SK-N-MC (cell line): ENCODE data around the gene MYB.
"Not testable (repeated sequence)": the region's sequence is repeated elsewhere in the genome, so short reads cannot be mapped to it uniquely, and the experiment has no call there.

ENCODE experiments used
- DNase-seq: peaks from one replicate; pipeline ENCODE4 v3.0.0-alpha.2; 2011; ENCODE audit warnings: low read depth, low spot score
- H3K27ac ChIP-seq: fragments of 200-600 bp; sonication (generic); 2 replicates; pipeline ENCODE4 v1.5.1; 2016; ENCODE audit warnings: mixed run types
- H3K36me3 ChIP-seq: fragments of 200-600 bp; sonication (generic); 2 replicates; pipeline ENCODE4 v1.6.1; 2017; ENCODE audit warnings: antibody characterized with exemption, low read length, mixed read lengths; ENCODE audit not compliant: insufficient read depth
- H3K4me3 ChIP-seq: fragments of 200-600 bp; sonication (generic); 2 replicates; pipeline ENCODE4 v1.5.1; 2016
- H3K9ac ChIP-seq: fragments of 200-600 bp; sonication (generic); 2 replicates; pipeline ENCODE4 v1.8.0; 2017; ENCODE audit warnings: mixed run types, mixed read lengths; ENCODE audit not compliant: insufficient read length
- H3K9me3 ChIP-seq: fragments of 200-600 bp; sonication (generic); 2 replicates; pipeline ENCODE4 v1.6.1; 2017; ENCODE audit warnings: low read depth, mild to moderate bottlenecking, antibody characterized with exemption, low read length, moderate library complexity, mixed read lengths
- EZH2 ChIP-seq: fragments of 200-600 bp; sonication (generic); IDR thresholded peaks from one replicate; pipeline ENCODE4 v1.6.1; 2017; ENCODE audit warnings: antibody characterized with exemption
- FOXP2 ChIP-seq: optimal IDR thresholded peaks from 2 replicates; pipeline ENCODE3; 2011; ENCODE audit warnings: mild to moderate bottlenecking, moderate library complexity; ENCODE audit not compliant: insufficient read depth; ENCODE audit errors: extremely low read length, control extremely low read depth
- POLR2AphosphoS5 ChIP-seq: IDR thresholded peaks from 2 replicates; pipeline ENCODE4 v1.6.1; 2012; ENCODE audit warnings: mild to moderate bottlenecking, low read depth, low read length, borderline replicate concordance

MYB gene

GRCh38 chr6:135145063-135145800 is 35.9 kb upstream of the MYB start:
- Histone ChIP-seq H3K27ac (peak overlapping the region; percentile 96), H3K9ac (peak overlapping the region; percentile 50)
- DNase-seq = no peak

GRCh38 chr6:135146162-135146934 is 34.8 kb upstream of the MYB start:
- no peak for DNase-seq
- no peaks in the 10 kb centered on the region for H3K9me3 ChIP-seq
- no peak for TF ChIP-seq POLR2AphosphoS5
- TF ChIP-seq FOXP2 = no peak
- TF ChIP-seq EZH2 = no peak
- H3K27ac ChIP-seq = no peak overlapping the region
- H3K9ac ChIP-seq = no peak overlapping the region
- no peaks in the 10 kb centered on the region for H3K36me3 ChIP-seq
- no peak overlapping the region for H3K4me3 ChIP-seq

More at GRCh38 chr6:135145063-135145800, 35.9 kb upstream of the MYB start:
- Histone ChIP-seq H3K36me3 (no peaks in the 10 kb centered on the region), H3K4me3 (peak overlapping the region; percentile 48), H3K9me3 (no peaks in the 10 kb centered on the region)
- no peak for TF ChIP-seq POLR2AphosphoS5
- no peak for TF ChIP-seq FOXP2
- TF ChIP-seq EZH2 = no peak

GRCh38 chr6:135147637-135148592 is 33.2 kb upstream of the MYB start:
- H3K4me3 ChIP-seq = no peak overlapping the region
- H3K9ac ChIP-seq = no peak overlapping the region
- H3K36me3 ChIP-seq = no peaks in the 10 kb centered on the region
- no peaks in the 10 kb centered on the region for H3K9me3 ChIP-seq
- no peak for DNase-seq
- no peak overlapping the region for H3K27ac ChIP-seq
- TF ChIP-seq FOXP2 (no peak), EZH2 (no peak), POLR2AphosphoS5 (no peak)

- H3K36me3 ChIP-seq = no peaks in the 10 kb centered on the region
- no peak overlapping the region for H3K9ac ChIP-seq
- no peak overlapping the region for H3K27ac ChIP-seq
- H3K4me3 ChIP-seq = no peak overlapping the region
- no peak for DNase-seq
- TF ChIP-seq FOXP2 (no peak), EZH2 (no peak), POLR2AphosphoS5 (no peak)
- H3K9me3 ChIP-seq = no peaks in the 10 kb centered on the region
Observed at GRCh38 chr6:135148889-135149288, 32.2 kb upstream of the MYB start.

- Histone ChIP-seq H3K27ac (no peak overlapping the region), H3K36me3 (no peaks in the 10 kb centered on the region), H3K9me3 (no peaks in the 10 kb centered on the region), H3K9ac (no peak overlapping the region), H3K4me3 (no peak overlapping the region)
- no peak for TF ChIP-seq FOXP2
- TF ChIP-seq POLR2AphosphoS5 = no peak
- no peak for TF ChIP-seq EZH2
- DNase-seq = no peak
Observed at GRCh38 chr6:135149376-135149775, 31.7 kb upstream of the MYB start.

- not testable (repeated sequence) for H3K9ac ChIP-seq
Observed at GRCh38 chr6:135150481-135150880, 30.6 kb upstream of the MYB start.

GRCh38 chr6:135154125-135154524 is 27.0 kb upstream of the MYB start:
- not testable (repeated sequence) for H3K27ac ChIP-seq, H3K4me3 ChIP-seq, DNase-seq, H3K9ac ChIP-seq, H3K36me3 ChIP-seq, H3K9me3 ChIP-seq

More at GRCh38 chr6:135150481-135150880, 30.6 kb upstream of the MYB start:
- not testable (repeated sequence) for H3K27ac ChIP-seq, DNase-seq, H3K4me3 ChIP-seq, H3K9me3 ChIP-seq, H3K36me3 ChIP-seq

GRCh38 chr6:135158397-135158796 is 22.7 kb upstream of the MYB start:
- no peak for TF ChIP-seq EZH2
- TF ChIP-seq POLR2AphosphoS5 = no peak
- Histone ChIP-seq H3K27ac (no peak overlapping the region), H3K4me3 (no peak overlapping the region), H3K9me3 (no peaks in the 10 kb centered on the region), H3K36me3 (no peaks in the 10 kb centered on the region), H3K9ac (no peak overlapping the region)
- DNase-seq = no peak
